Dermis microvascular lymphatic vessel endothelial cell (primary cell): ENCODE data around the gene CACNG1. TPM values are rescaled to one million over a fixed set of nuclear protein-coding genes. Genes with fewer than 3 reads are reported as not detected.
"Not testable (repeated sequence)": the region's sequence is repeated elsewhere in the genome, so short reads cannot be mapped to it uniquely, and the experiment has no call there.

Source experiments
- DNase-seq, 2 donors: peaks; one replicate each; pipeline versions ENCODE4 v3.0.0 to v3.0.0-alpha.2; 2010; ENCODE audit warnings: low read depth in 2 of 2
- total RNA-seq: library from RNA; depleted of rRNA; stranded (reverse); fragments of >200 nt; gene quantifications from 2 replicates; pipeline ENCODE4 v1.2.1, GENCODE V29; 2014

Gene CACNG1
- total RNA-seq, 1 donor from 2014 or later, result not detected

- no peak for DNase-seq
Measured at GRCh38 chr17:67025216-67025792, 19.1 kb upstream of the CACNG1 start.

GRCh38 chr17:67026341-67026740 lies 18.0 kb upstream of the CACNG1 start:
- DNase-seq, result no peak

GRCh38 chr17:67027031-67027628 lies 17.2 kb upstream of the CACNG1 start:
- DNase-seq, result no peak

GRCh38 chr17:67030641-67031040 lies 13.7 kb upstream of the CACNG1 start:
- no peak for DNase-seq

GRCh38 chr17:67032382-67032781 lies 12.0 kb upstream of the CACNG1 start:
- no peak for DNase-seq

- DNase-seq, result no peak
Measured at GRCh38 chr17:67032985-67033384, 11.4 kb upstream of the CACNG1 start.

GRCh38 chr17:67033613-67034012 lies 10.7 kb upstream of the CACNG1 start:
- no peak for DNase-seq

GRCh38 chr17:67035131-67036083 lies 8.9 kb upstream of the CACNG1 start:
- DNase-seq, result no peak

GRCh38 chr17:67038861-67039365 lies 5.4 kb upstream of the CACNG1 start:
- DNase-seq, result no peak

GRCh38 chr17:67040652-67041051 lies 3.7 kb upstream of the CACNG1 start:
- DNase-seq, result no peak

GRCh38 chr17:67041119-67041518 lies 3.2 kb upstream of the CACNG1 start:
- not testable (repeated sequence) for DNase-seq

GRCh38 chr17:67041531-67041930 lies 2.8 kb upstream of the CACNG1 start:
- DNase-seq, result no peak

GRCh38 chr17:67041941-67042899 lies 2.1 kb upstream of the CACNG1 start:
- no peak for DNase-seq

- no peak for DNase-seq
Measured at GRCh38 chr17:67043283-67043682, 1.1 kb upstream of the CACNG1 start.

GRCh38 chr17:67044940-67045339 lies 586 bp downstream of the CACNG1 start:
- no peak for DNase-seq

- DNase-seq, result no peak
Measured at GRCh38 chr17:67046398-67046797, 2.0 kb downstream of the CACNG1 start.

- no peak for DNase-seq
Measured at GRCh38 chr17:67047382-67047781, 3.0 kb downstream of the CACNG1 start.

GRCh38 chr17:67049025-67049739 lies 4.8 kb downstream of the CACNG1 start:
- no peak for DNase-seq

GRCh38 chr17:67050066-67050465 lies 5.7 kb downstream of the CACNG1 start:
- no peak for DNase-seq

GRCh38 chr17:67050471-67051154 lies 6.3 kb downstream of the CACNG1 start:
- no peak for DNase-seq
